IMR-90 (cell line): ENCODE data around the gene IST1. TPM values are rescaled to one million over a fixed set of nuclear protein-coding genes. Genes with fewer than 3 reads are reported as not detected.

Experiments
- ATAC-seq: fragments of 200-7000 bp; cut with Tn5 transposase; 2 replicates; pipeline ENCODE4 v1.9.1; 2020; ENCODE audit warnings: low read depth, mild to moderate bottlenecking, moderate library complexity
- BruUV-seq: library from RNA; stranded (reverse); fragments of 400-500 nt; replicated peaks from 2 replicates; lab custom pipeline; 2021; lab: Mats Ljungman, UMichigan
- CTCF ChIA-PET: fragments of 300-600 bp; formaldehyde crosslinking; extraction: SDS; loops from one replicate; lab custom pipeline; 2021; ENCODE audit warnings: antibody characterized with exemption; lab: Yijun Ruan, JAX
- POLR2A ChIA-PET: fragments of 300-600 bp; sonication (Branson Sonifier 250); formaldehyde crosslinking; loops from one replicate; lab custom pipeline; 2022; ENCODE audit warnings: antibody characterized with exemption; ENCODE audit not compliant: unreplicated experiment; lab: Charles Lee
- DNase-seq: peaks from one replicate; pipeline ENCODE4 v3.0.0; 2013
- H2AFZ ChIP-seq: replicated peaks from 2 replicates; pipeline ENCODE3; 2013; ENCODE audit warnings: low read length, mild to moderate bottlenecking; ENCODE audit not compliant: poor library complexity
- H2AK5ac ChIP-seq: 2 replicates; pipeline ENCODE4 v1.6.1; 2013; ENCODE audit warnings: low read depth, low read length, inconsistent platforms
- H2AK9ac ChIP-seq: replicated peaks from 2 replicates; pipeline ENCODE3; 2013; ENCODE audit warnings: mild to moderate bottlenecking, low read depth, low read length, moderate library complexity; ENCODE audit not compliant: poor library complexity
- H2BK120ac ChIP-seq: 2 replicates; pipeline ENCODE4 v1.6.1; 2013; ENCODE audit warnings: low read depth, low read length, inconsistent platforms
- H2BK15ac ChIP-seq: 3 replicates; pipeline ENCODE4 v1.6.1; 2013; ENCODE audit warnings: low read depth, low read length, inconsistent platforms
- H2BK20ac ChIP-seq: 2 replicates; pipeline ENCODE4 v1.6.1; 2013; ENCODE audit warnings: low read depth, mild to moderate bottlenecking, inconsistent platforms, low read length, moderate library complexity
- H2BK5ac ChIP-seq: 2 replicates; pipeline ENCODE4 v1.6.1; 2013; ENCODE audit warnings: mild to moderate bottlenecking, low read depth, low read length, inconsistent platforms; ENCODE audit not compliant: poor library complexity, severe bottlenecking
- H3K14ac ChIP-seq: replicated peaks from 2 replicates; pipeline ENCODE4 v1.6.1; 2013; ENCODE audit warnings: low read depth, low read length, inconsistent platforms
- H3K18ac ChIP-seq: 2 replicates; pipeline ENCODE4 v1.6.1; 2013; ENCODE audit warnings: low read depth, low read length, control low read depth
- H3K23ac ChIP-seq: 2 replicates; pipeline ENCODE4 v1.6.1; 2013; ENCODE audit warnings: low read depth, low read length, inconsistent platforms
- H3K27ac ChIP-seq: 2 replicates; pipeline ENCODE4 v1.5.1; 2013; ENCODE audit warnings: mild to moderate bottlenecking, control low read depth, low read length; ENCODE audit not compliant: insufficient read depth
- H3K27me3 ChIP-seq: 2 replicates; pipeline ENCODE4 v1.6.1; 2013; ENCODE audit warnings: low read length; ENCODE audit not compliant: control insufficient read depth, insufficient read depth
- H3K36me3 ChIP-seq: 2 replicates; pipeline ENCODE4 v1.6.1; 2013; ENCODE audit warnings: low read length, mixed read lengths; ENCODE audit not compliant: control insufficient read depth, insufficient read depth
- H3K4ac ChIP-seq: 2 replicates; pipeline ENCODE4 v1.6.1; 2013; ENCODE audit warnings: low read depth, low read length, inconsistent platforms
- H3K4me1 ChIP-seq: 2 replicates; pipeline ENCODE4 v1.6.1; 2013; ENCODE audit warnings: low read length, mixed read lengths; ENCODE audit not compliant: control insufficient read depth, insufficient read depth
- H3K4me2 ChIP-seq: 2 replicates; pipeline ENCODE4 v1.6.1; 2013; ENCODE audit warnings: low read depth, mild to moderate bottlenecking, control low read depth, low read length, moderate library complexity
- H3K4me3 ChIP-seq: 2 replicates; pipeline ENCODE4 v1.5.1; 2013; ENCODE audit warnings: low read depth, mild to moderate bottlenecking, control low read depth, low read length, moderate library complexity; ENCODE audit not compliant: insufficient read depth
- H3K56ac ChIP-seq: 2 replicates; pipeline ENCODE4 v1.6.1; 2013; ENCODE audit warnings: low read length, inconsistent platforms; ENCODE audit not compliant: insufficient read depth; ENCODE audit errors: extremely low read depth
- H3K79me1 ChIP-seq, 2 experiments: 2 replicates each; pipeline ENCODE4 v1.6.1; 2013; ENCODE audit warnings: low read length in 2 of 2, inconsistent platforms in 1 of 2, low read depth in 1 of 2
- H3K9ac ChIP-seq: 2 replicates; pipeline ENCODE4 v1.6.1; 2013; ENCODE audit warnings: low read depth, low read length, control low read depth
- H3K9me1 ChIP-seq: 2 replicates; pipeline ENCODE4 v1.6.1; 2013; ENCODE audit warnings: low read length, inconsistent platforms; ENCODE audit not compliant: insufficient read depth
- H3K9me3 ChIP-seq: 2 replicates; pipeline ENCODE4 v1.6.1; 2013; ENCODE audit warnings: low read length; ENCODE audit not compliant: control insufficient read depth, insufficient read depth
- H4K20me1 ChIP-seq: 2 replicates; pipeline ENCODE4 v1.6.1; 2013; ENCODE audit warnings: low read length, inconsistent platforms; ENCODE audit not compliant: insufficient read depth
- H4K5ac ChIP-seq: 2 replicates; pipeline ENCODE4 v1.6.1; 2013; ENCODE audit warnings: mild to moderate bottlenecking, low read depth, low read length, control low read depth
- H4K8ac ChIP-seq, 2 experiments: 2 replicates each; pipeline ENCODE4 v1.6.1; 2013; ENCODE audit warnings: low read depth in 2 of 2, low read length in 2 of 2, control low read depth in 1 of 2, inconsistent platforms in 1 of 2
- H4K91ac ChIP-seq: 2 replicates; pipeline ENCODE4 v1.6.1; 2013; ENCODE audit warnings: low read depth, low read length, inconsistent platforms; ENCODE audit not compliant: insufficient read depth
- BHLHE40 ChIP-seq: fragments of 150-350 bp; IDR thresholded peaks from 2 replicates; pipeline ENCODE4 v1.6.1; 2016; ENCODE audit warnings: mild to moderate bottlenecking, low read depth, low read length
- CEBPB ChIP-seq: IDR thresholded peaks from 2 replicates; pipeline ENCODE4 v1.6.1; 2012; ENCODE audit warnings: low read depth, low read length, improper control_type of control experiment
- CHD1 ChIP-seq: IDR thresholded peaks from 2 replicates; pipeline ENCODE4 v1.6.1; 2012; ENCODE audit warnings: low read depth, low read length, improper control_type of control experiment
- CTCF ChIP-seq: conservative IDR thresholded peaks from 2 replicates; pipeline ENCODE4 v1.5.1; 2012; ENCODE audit warnings: mild to moderate bottlenecking, low read depth, low read length, improper control_type of control experiment
- ELK1 ChIP-seq: fragments of 150-350 bp; IDR thresholded peaks from 2 replicates; pipeline ENCODE4 v1.6.1; 2016; ENCODE audit warnings: low read depth, mild to moderate bottlenecking, low read length, moderate library complexity, borderline replicate concordance
- FOS ChIP-seq: fragments of 150-350 bp; IDR thresholded peaks from 2 replicates; pipeline ENCODE4 v1.6.1; 2016; ENCODE audit warnings: low read depth, low read length
- MAFK ChIP-seq: IDR thresholded peaks from 2 replicates; pipeline ENCODE4 v1.6.1; 2012; ENCODE audit warnings: low read depth, low read length, improper control_type of control experiment
- MAZ ChIP-seq: IDR thresholded peaks from 2 replicates; pipeline ENCODE4 v1.6.1; 2012; ENCODE audit warnings: low read depth, mild to moderate bottlenecking, low read length, improper control_type of control experiment, moderate library complexity, borderline replicate concordance
- MXI1 ChIP-seq: IDR thresholded peaks from 2 replicates; pipeline ENCODE4 v1.6.1; 2012; ENCODE audit warnings: low read depth, mild to moderate bottlenecking, low read length, moderate library complexity, borderline replicate concordance
- NFE2L2 ChIP-seq: fragments of 150-350 bp; IDR thresholded peaks from 2 replicates; pipeline ENCODE4 v1.6.1; 2016; ENCODE audit warnings: low read depth, mild to moderate bottlenecking, low read length
- POLR2A ChIP-seq: IDR thresholded peaks from 2 replicates; pipeline ENCODE4 v1.6.1; 2012; ENCODE audit warnings: mild to moderate bottlenecking, low read depth, low read length
- RAD21 ChIP-seq: IDR thresholded peaks from 2 replicates; pipeline ENCODE4 v1.6.1; 2012; ENCODE audit warnings: low read length, improper control_type of control experiment
- RCOR1 ChIP-seq: IDR thresholded peaks from 2 replicates; pipeline ENCODE4 v1.6.1; 2012; ENCODE audit warnings: mild to moderate bottlenecking, low read length, improper control_type of control experiment; ENCODE audit not compliant: insufficient replicate concordance
- RFX5 ChIP-seq: IDR thresholded peaks from 2 replicates; pipeline ENCODE4 v1.8.0; 2012; ENCODE audit warnings: low read depth, mild to moderate bottlenecking, low read length, moderate library complexity
- SMC3 ChIP-seq: fragments of 150-350 bp; IDR thresholded peaks from 2 replicates; pipeline ENCODE4 v1.6.1; 2016; ENCODE audit warnings: low read depth, mild to moderate bottlenecking, antibody characterized with exemption, low read length, moderate library complexity
- USF2 ChIP-seq: fragments of 150-350 bp; IDR thresholded peaks from 2 replicates; pipeline ENCODE4 v1.6.1; 2017; ENCODE audit warnings: mild to moderate bottlenecking, antibody characterized with exemption, low read length, low read depth
- WGBS, 2 experiments: methylation state at CpG; one replicate each; pipeline versions ENCODE4 v1.1.5 to v1.1.7; 2013; ENCODE audit warnings: missing lambda C conversion rate in 2 of 2; ENCODE audit not compliant: insufficient read length in 1 of 2; ENCODE audit errors: extremely low coverage in 2 of 2; 5-methylcytosine and 5-hydroxymethylcytosine counted together
- dilution Hi-C: fragments of 300-500 bp; cut with HindIII; formaldehyde crosslinking; loops from one replicate; pipeline ENCODE4 v1.14.3; 2018; ENCODE audit warnings: low sequenced_read_pairs; ENCODE audit not compliant: unreplicated experiment
- in situ Hi-C: fragments of 300-500 bp; cut with MboI; formaldehyde crosslinking; loops from 3 replicates; pipeline ENCODE4 v1.14.3; 2019; ENCODE audit warnings: low sequenced_read_pairs, inconsistent platforms, mixed read lengths
- intact Hi-C: fragments of 100-400 bp; cut with micrococcal nuclease; formaldehyde crosslinking; loops from 2 replicates; pipeline ENCODE4 v1.10.0; 2022
- polyA plus RNA-seq, 3 experiments: library from polyadenylated mRNA; depleted of rRNA; stranded (reverse); fragments of >200 nt; gene quantifications; 2 replicates each; pipeline ENCODE4 v1.2.3, GENCODE V29; 2012; ENCODE audit warnings: low replicate concordance in 1 of 3
- total RNA-seq: library from RNA; depleted of rRNA; stranded (reverse); fragments of >200 nt; gene quantifications from 2 replicates; pipeline ENCODE4 v1.2.3, GENCODE V29; 2012

The IST1 gene
- total and polyA plus RNA-seq, 2 of the 4 experiments (the other 2 are of a cell fraction) = 134 to 186 TPM

DNA sequence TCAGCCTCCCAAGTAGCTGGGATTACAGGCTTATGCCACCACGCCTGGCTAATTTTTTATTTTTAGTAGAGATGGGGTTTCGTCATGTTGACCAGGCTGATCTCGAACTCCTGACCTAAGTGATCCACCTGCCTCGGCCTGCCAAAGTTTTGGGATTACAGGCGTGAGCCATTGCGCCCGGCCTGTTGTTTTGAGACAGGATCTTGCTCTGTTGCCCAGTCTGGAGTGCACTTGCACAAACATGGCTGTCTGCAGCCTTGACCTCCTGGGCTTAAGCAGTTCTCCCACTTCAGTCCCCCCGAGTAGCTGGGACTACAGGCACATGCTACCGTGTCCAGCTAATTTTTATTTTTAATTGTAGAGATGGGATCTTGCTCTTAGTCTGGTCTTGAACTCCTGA, 8.9 kb downstream of the IST1 start:
- no peaks in the 10 kb centered on the region for H3K4me1 ChIP-seq
- peaks cover 3% of the 10 kb centered on the region for H3K36me3 ChIP-seq
- BruUV-seq = no TSS peak
- no peak overlapping the region for H3K18ac ChIP-seq
- peaks cover 94% of the 10 kb centered on the region for H4K20me1 ChIP-seq
- H2BK5ac ChIP-seq = no peak overlapping the region
- no peak overlapping the region for H2AK5ac ChIP-seq
- intact Hi-C loops = no loop called here
- no peak overlapping the region for H3K23ac ChIP-seq
- H3K14ac ChIP-seq = no peak overlapping the region
- no peak overlapping the region for H4K5ac ChIP-seq
- no peak overlapping the region for H2BK20ac ChIP-seq
- no peak overlapping the region for H2BK15ac ChIP-seq
- ATAC-seq (no peak), DNase-seq (no peak)
- H3K9me3 ChIP-seq = no peaks in the 10 kb centered on the region
- H3K27ac ChIP-seq = no peak overlapping the region
- CTCF ChIA-PET = interaction anchor here (0.7 to 0.9 kb wide), 2 partner anchors 13 to 52 kb away, joined by 3 read pairs; no protein-coding TSS in a partner anchor
- no peaks in the 10 kb centered on the region for H3K27me3 ChIP-seq
- H3K56ac ChIP-seq = no peak overlapping the region
- POLR2A ChIA-PET = no interaction called here
- peaks cover 0 to 37% of the 10 kb centered on the region in 2 experiments; a peak in 2 of 4 replicates for H3K79me1 ChIP-seq
- TF ChIP-seq USF2 (no peak), ELK1 (no peak), SMC3 (no peak), RFX5 (no peak), NFE2L2 (no peak), MAZ (no peak), FOS (no peak), CHD1 (no peak), RCOR1 (no peak), CTCF (no peak), CEBPB (no peak), MAFK (no peak), MXI1 (no peak), RAD21 (no peak), POLR2A (no peak), BHLHE40 (no peak)
- no peak overlapping the region for H4K8ac ChIP-seq
- 96% methylated on average over 4 of the region's 9 CpGs; no CpG with 5 or more reads in 1 of the 2 experiments for WGBS, 2 experiments
- no peak overlapping the region for H3K4ac ChIP-seq
- H3K9ac ChIP-seq = no peak overlapping the region
- H2AK9ac ChIP-seq = no peak overlapping the region
- H3K4me2 ChIP-seq = no peak overlapping the region
- dilution Hi-C loops = no loop called here
- no peak overlapping the region for H2BK120ac ChIP-seq
- peaks cover 6% of the 10 kb centered on the region for H3K9me1 ChIP-seq
- H4K91ac ChIP-seq = no peak overlapping the region
- no peak overlapping the region for H2AFZ ChIP-seq
- no peak overlapping the region for H3K4me3 ChIP-seq
- in situ Hi-C loops = no loop called here
